ENCODE results near the gene MESP1.
A peak's percentile ranks its signal among the peaks of the same experiment; 100 is the strongest.
"Not testable (repeated sequence)": the region's sequence is repeated elsewhere in the genome, so short reads cannot be mapped to it uniquely, and the experiment has no call there.

MESP1 gene

GRCh38 chr15:89750560-89751542, at the start of gene MESP1:
MESP1 (minus strand) TSS chr15:89751249; CDS start chr15:89751231, 18 bp downstream.
- Mint-ChIP-seq H3K4me3 (peak within 1 kb of the TSS; percentile 81), H3K27ac (no peak within 1 kb of the TSS), H3K4me1 (ENCODE audit: low read depth) (peaks cover 1% of the 10 kb centered on the region), H3K27me3 (peaks cover 12% of the 10 kb centered on the region), H3K36me3 (no peaks in the 10 kb centered on the region), H3K9me3 (ENCODE audit: low read depth) (no peaks in the 10 kb centered on the region)

GRCh38 chr15:89799918-89800498, 49.0 kb upstream of the MESP1 start:
- H3K9me3 Mint-ChIP-seq (ENCODE audit: low read depth): peaks cover 8% of the 10 kb centered on the region
- H3K27me3 Mint-ChIP-seq: no peaks in the 10 kb centered on the region
- no peak overlapping the region for H3K4me3 Mint-ChIP-seq
- H3K4me1 Mint-ChIP-seq (ENCODE audit: low read depth): no peaks in the 10 kb centered on the region
- no peak overlapping the region for H3K27ac Mint-ChIP-seq
- no peaks in the 10 kb centered on the region for H3K36me3 Mint-ChIP-seq

GRCh38 chr15:89799011-89799911, 48.2 kb upstream of the MESP1 start:
- Mint-ChIP-seq H3K4me1 (ENCODE audit: low read depth) (no peaks in the 10 kb centered on the region), H3K4me3 (no peak overlapping the region), H3K9me3 (ENCODE audit: low read depth) (peaks cover 8% of the 10 kb centered on the region), H3K27me3 (no peaks in the 10 kb centered on the region), H3K27ac (no peak overlapping the region), H3K36me3 (no peaks in the 10 kb centered on the region)

- Mint-ChIP-seq H3K4me1 (ENCODE audit: low read depth) (no peaks in the 10 kb centered on the region), H3K4me3 (no peak overlapping the region), H3K9me3 (ENCODE audit: low read depth) (peaks cover 8% of the 10 kb centered on the region), H3K36me3 (no peaks in the 10 kb centered on the region), H3K27ac (no peak overlapping the region), H3K27me3 (peaks cover 1% of the 10 kb centered on the region)
Measured at GRCh38 chr15:89797678-89798201, 46.7 kb upstream of the MESP1 start.

- peaks cover 8% of the 10 kb centered on the region for H3K9me3 Mint-ChIP-seq (ENCODE audit: low read depth)
Measured at GRCh38 chr15:89795996-89796395, 44.9 kb upstream of the MESP1 start.

GRCh38 chr15:89794627-89795241, 43.7 kb upstream of the MESP1 start:
- Mint-ChIP-seq H3K9me3 (ENCODE audit: low read depth) (peaks cover 8% of the 10 kb centered on the region), H3K27ac (no peak overlapping the region), H3K4me3 (no peak overlapping the region), H3K27me3 (peaks cover 1% of the 10 kb centered on the region), H3K4me1 (ENCODE audit: low read depth) (no peaks in the 10 kb centered on the region), H3K36me3 (no peaks in the 10 kb centered on the region)

More at GRCh38 chr15:89795996-89796395, 44.9 kb upstream of the MESP1 start:
- no peak overlapping the region for H3K27ac Mint-ChIP-seq
- H3K36me3 Mint-ChIP-seq: no peaks in the 10 kb centered on the region
- H3K4me3 Mint-ChIP-seq: no peak overlapping the region
- no peaks in the 10 kb centered on the region for H3K4me1 Mint-ChIP-seq (ENCODE audit: low read depth)
- H3K27me3 Mint-ChIP-seq: peaks cover 1% of the 10 kb centered on the region

GRCh38 chr15:89792106-89792805, 41.2 kb upstream of the MESP1 start:
- Mint-ChIP-seq H3K27ac (no peak overlapping the region), H3K4me1 (ENCODE audit: low read depth) (no peaks in the 10 kb centered on the region)

GRCh38 chr15:89790661-89791060, 39.6 kb upstream of the MESP1 start:
- Mint-ChIP-seq H3K4me3 (no peak overlapping the region), H3K9me3 (ENCODE audit: low read depth) (peaks cover 13% of the 10 kb centered on the region), H3K27ac (no peak overlapping the region), H3K4me1 (ENCODE audit: low read depth) (no peaks in the 10 kb centered on the region), H3K27me3 (peaks cover 5% of the 10 kb centered on the region), H3K36me3 (peaks cover 4% of the 10 kb centered on the region)

More at GRCh38 chr15:89792106-89792805, 41.2 kb upstream of the MESP1 start:
- Mint-ChIP-seq H3K9me3 (ENCODE audit: low read depth) (peaks cover 18% of the 10 kb centered on the region), H3K27me3 (peaks cover 5% of the 10 kb centered on the region), H3K36me3 (peaks cover 4% of the 10 kb centered on the region), H3K4me3 (no peak overlapping the region)

- Mint-ChIP-seq H3K4me1 (ENCODE audit: low read depth) (no peaks in the 10 kb centered on the region), H3K27ac (no peak overlapping the region), H3K27me3 (peaks cover 5% of the 10 kb centered on the region), H3K4me3 (no peak overlapping the region), H3K36me3 (peaks cover 4% of the 10 kb centered on the region), H3K9me3 (ENCODE audit: low read depth) (peaks cover 10% of the 10 kb centered on the region)
Measured at GRCh38 chr15:89790206-89790605, 39.2 kb upstream of the MESP1 start.

- not testable (repeated sequence) for H3K36me3 Mint-ChIP-seq; H3K27ac Mint-ChIP-seq; H3K4me1 Mint-ChIP-seq (ENCODE audit: low read depth); H3K4me3 Mint-ChIP-seq; H3K9me3 Mint-ChIP-seq (ENCODE audit: low read depth); H3K27me3 Mint-ChIP-seq
Measured at GRCh38 chr15:89788585-89788984, 37.5 kb upstream of the MESP1 start.

- peaks cover 10% of the 10 kb centered on the region for H3K9me3 Mint-ChIP-seq (ENCODE audit: low read depth)
- H3K4me3 Mint-ChIP-seq: no peak overlapping the region
- H3K27me3 Mint-ChIP-seq: peaks cover 4% of the 10 kb centered on the region
- no peak overlapping the region for H3K27ac Mint-ChIP-seq
- peaks cover 4% of the 10 kb centered on the region for H3K36me3 Mint-ChIP-seq
- no peaks in the 10 kb centered on the region for H3K4me1 Mint-ChIP-seq (ENCODE audit: low read depth)
Measured at GRCh38 chr15:89787944-89788343, 36.9 kb upstream of the MESP1 start.

GRCh38 chr15:89785774-89786140, 34.7 kb upstream of the MESP1 start:
- H3K36me3 Mint-ChIP-seq: peaks cover 4% of the 10 kb centered on the region
- no peak overlapping the region for H3K27ac Mint-ChIP-seq
- H3K9me3 Mint-ChIP-seq (ENCODE audit: low read depth): peaks cover 10% of the 10 kb centered on the region
- H3K4me3 Mint-ChIP-seq: no peak overlapping the region
- no peaks in the 10 kb centered on the region for H3K4me1 Mint-ChIP-seq (ENCODE audit: low read depth)
- H3K27me3 Mint-ChIP-seq: peaks cover 6% of the 10 kb centered on the region

GRCh38 chr15:89785064-89785773, 34.2 kb upstream of the MESP1 start:
- peaks cover 10% of the 10 kb centered on the region for H3K9me3 Mint-ChIP-seq (ENCODE audit: low read depth)
- no peaks in the 10 kb centered on the region for H3K4me1 Mint-ChIP-seq (ENCODE audit: low read depth)
- H3K27me3 Mint-ChIP-seq: peaks cover 10% of the 10 kb centered on the region
- peaks cover 4% of the 10 kb centered on the region for H3K36me3 Mint-ChIP-seq
- H3K4me3 Mint-ChIP-seq: no peak overlapping the region
- no peak overlapping the region for H3K27ac Mint-ChIP-seq

Measured in activated naive CD8-positive, alpha-beta T cell (primary cell).